H9 (cell line): Measurements from ENCODE around the gene STX8. TPM values are rescaled to one million over a fixed set of nuclear protein-coding genes. Genes with fewer than 3 reads are reported as not detected.

Experiments used
- DNase-seq: peaks from one replicate; pipeline ENCODE4 v3.0.0-alpha.2; 2017
- H2AFZ ChIP-seq: one replicate; pipeline ENCODE4 v1.6.1; 2013; ENCODE audit warnings: mild to moderate bottlenecking, low read length, control low read depth, moderate library complexity
- H2AK5ac ChIP-seq: 2 replicates; pipeline ENCODE4 v1.6.1; 2013; ENCODE audit warnings: low read length, control low read depth, mixed read lengths; ENCODE audit not compliant: insufficient read length
- H2BK120ac ChIP-seq: one replicate; pipeline ENCODE4 v1.6.1; 2013; ENCODE audit warnings: low read depth, mild to moderate bottlenecking, low read length, control low read depth, inconsistent platforms; ENCODE audit not compliant: poor library complexity, severe bottlenecking
- H2BK12ac ChIP-seq: 2 replicates; pipeline ENCODE4 v1.6.1; 2013; ENCODE audit warnings: low read length, control low read depth, mixed read lengths, low read depth; ENCODE audit not compliant: insufficient read length
- H2BK15ac ChIP-seq: 2 replicates; pipeline ENCODE4 v1.6.1; 2013; ENCODE audit warnings: low read depth, low read length, control low read depth
- H2BK20ac ChIP-seq: one replicate; pipeline ENCODE4 v1.6.1; 2013; ENCODE audit warnings: low read depth, mild to moderate bottlenecking, low read length, control low read depth, inconsistent platforms; ENCODE audit not compliant: poor library complexity, severe bottlenecking
- H2BK5ac ChIP-seq: 2 replicates; pipeline ENCODE4 v1.6.1; 2013; ENCODE audit warnings: low read length, control low read depth, mixed read lengths; ENCODE audit not compliant: insufficient read length
- H3K14ac ChIP-seq: 2 replicates; pipeline ENCODE4 v1.6.1; 2013; ENCODE audit warnings: low read length, control low read depth; ENCODE audit not compliant: insufficient read depth
- H3K18ac ChIP-seq: 2 replicates; pipeline ENCODE4 v1.6.1; 2013; ENCODE audit warnings: low read depth, mild to moderate bottlenecking, mixed read lengths, low read length, control low read depth; ENCODE audit not compliant: insufficient read length
- H3K23ac ChIP-seq: 2 replicates; pipeline ENCODE4 v1.6.1; 2013; ENCODE audit warnings: low read length, control low read depth, mixed read lengths, low read depth; ENCODE audit not compliant: insufficient read length
- H3K23me2 ChIP-seq: 2 replicates; pipeline ENCODE4 v1.6.1; 2013; ENCODE audit warnings: low read depth, mild to moderate bottlenecking, mixed read lengths, low read length, control low read depth; ENCODE audit not compliant: insufficient read length, poor library complexity, severe bottlenecking
- H3K27ac ChIP-seq: 2 replicates; pipeline ENCODE4 v1.5.1; 2013; ENCODE audit warnings: low read length, control low read depth, mixed read lengths, low read depth; ENCODE audit not compliant: insufficient read length
- H3K27me3 ChIP-seq: 2 replicates; pipeline ENCODE4 v1.6.1; 2013; ENCODE audit warnings: low read length, control low read depth, inconsistent platforms; ENCODE audit not compliant: insufficient read depth
- H3K4ac ChIP-seq: 2 replicates; pipeline ENCODE4 v1.6.1; 2013; ENCODE audit warnings: low read depth, mild to moderate bottlenecking, control low read depth, inconsistent platforms, low read length, moderate library complexity
- H3K4me1 ChIP-seq: 2 replicates; pipeline ENCODE4 v1.6.1; 2013; ENCODE audit warnings: low read length, control low read depth, inconsistent platforms; ENCODE audit not compliant: insufficient read depth
- H3K4me2 ChIP-seq: 2 replicates; pipeline ENCODE4 v1.6.1; 2013; ENCODE audit warnings: low read length, control low read depth, mixed read lengths; ENCODE audit not compliant: insufficient read length, insufficient read depth
- H3K56ac ChIP-seq: 2 replicates; pipeline ENCODE4 v1.6.1; 2013; ENCODE audit warnings: low read depth, mild to moderate bottlenecking, mixed read lengths, low read length, control low read depth; ENCODE audit not compliant: insufficient read length
- H3K79me1 ChIP-seq: 2 replicates; pipeline ENCODE4 v1.6.1; 2013; ENCODE audit warnings: low read depth, mild to moderate bottlenecking, moderate library complexity, low read length, control low read depth, inconsistent platforms; ENCODE audit not compliant: insufficient read depth, poor library complexity, severe bottlenecking
- H3K79me2 ChIP-seq: 2 replicates; pipeline ENCODE4 v1.6.1; 2013; ENCODE audit warnings: low read length, control low read depth, inconsistent platforms; ENCODE audit not compliant: insufficient read depth
- H3K9ac ChIP-seq: 2 replicates; pipeline ENCODE4 v1.6.1; 2013; ENCODE audit warnings: low read length, control low read depth, mixed read lengths; ENCODE audit not compliant: insufficient read length; ENCODE audit errors: extremely low read depth
- H3K9me3 ChIP-seq: one replicate; pipeline ENCODE4 v1.6.1; 2013; ENCODE audit warnings: low read depth, low read length, inconsistent platforms; ENCODE audit not compliant: control insufficient read depth
- H3T11ph ChIP-seq: one replicate; pipeline ENCODE4 v1.6.1; 2013; ENCODE audit warnings: mild to moderate bottlenecking, low read length, control low read depth, inconsistent platforms
- H4K20me1 ChIP-seq: one replicate; pipeline ENCODE4 v1.6.1; 2013; ENCODE audit not compliant: control insufficient read depth, insufficient read length, insufficient read depth
- H4K5ac ChIP-seq: 2 replicates; pipeline ENCODE4 v1.6.1; 2013; ENCODE audit warnings: low read depth, mild to moderate bottlenecking, mixed read lengths, low read length, control low read depth; ENCODE audit not compliant: insufficient read length
- H4K8ac ChIP-seq: replicated peaks from 2 replicates; pipeline ENCODE4 v1.6.1; 2013; ENCODE audit warnings: low read length, control low read depth, mixed read lengths, low read depth; ENCODE audit not compliant: insufficient read length
- H4K91ac ChIP-seq: 2 replicates; pipeline ENCODE4 v1.6.1; 2013; ENCODE audit warnings: low read depth, mild to moderate bottlenecking, moderate library complexity, mixed read lengths, low read length, control low read depth; ENCODE audit not compliant: insufficient read length
- H3K27ac Mint-ChIP-seq, 3 experiments: 2 replicates in 2 of 3; 3 replicates in 1 of 3; pipeline ENCODE4 v1.8.0; 2020 to 2021; ENCODE audit warnings: mixed read lengths in 3 of 3, mild to moderate bottlenecking in 1 of 3, moderate library complexity in 1 of 3
- H3K27me3 Mint-ChIP-seq: 2 replicates; pipeline ENCODE4 v1.8.0; 2021; ENCODE audit warnings: low read depth, mild to moderate bottlenecking, moderate library complexity, mixed read lengths
- H3K36me3 Mint-ChIP-seq, 3 experiments: 2 replicates in 2 of 3; 3 replicates in 1 of 3; pipeline ENCODE4 v1.8.0; 2020 to 2021; ENCODE audit warnings: low read depth in 3 of 3, mixed read lengths in 3 of 3; ENCODE audit not compliant: insufficient read depth in 1 of 3
- H3K4me1 Mint-ChIP-seq, 2 experiments: 2 replicates each; pipeline ENCODE4 v1.8.0; 2020; ENCODE audit warnings: mixed read lengths in 2 of 2
- H3K4me3 Mint-ChIP-seq, 2 experiments: 2 replicates in 1 of 2; 3 replicates in 1 of 2; pipeline ENCODE4 v1.8.0; 2020 to 2021; ENCODE audit warnings: mild to moderate bottlenecking in 2 of 2, mixed read lengths in 2 of 2, moderate library complexity in 1 of 2
- H3K9me3 Mint-ChIP-seq, 2 experiments: 2 replicates in 1 of 2; 3 replicates in 1 of 2; pipeline ENCODE4 v1.8.0; 2020; ENCODE audit warnings: mild to moderate bottlenecking in 2 of 2, mixed read lengths in 2 of 2, moderate library complexity in 1 of 2
- CTCF ChIP-seq: fragments of 200-600 bp; sonication (generic); conservative IDR thresholded peaks from 3 replicates; pipeline ENCODE4 v1.8.0; 2021; ENCODE audit warnings: antibody characterized with exemption, mild to moderate bottlenecking
- WGBS: extraction: QIAGEN DNeasy Blood & Tissue Kit; methylation state at CpG from one replicate; pipeline ENCODE4 v1.1.7; 2013; ENCODE audit warnings: missing lambda C conversion rate, low lambda C conversion rate, mixed read lengths; ENCODE audit not compliant: insufficient read length; ENCODE audit errors: extremely low coverage; 5-methylcytosine and 5-hydroxymethylcytosine counted together
- total RNA-seq: library from RNA; stranded (reverse); gene quantifications from 2 replicates; pipeline ENCODE4 v1.2.1, GENCODE V29; 2021

Gene STX8
- total RNA-seq, 1 experiment from 2014 or later = 55.1 TPM

- H2BK5ac ChIP-seq = no peak overlapping the region
- H3T11ph ChIP-seq = no peak overlapping the region
- no CpG with 5 or more reads among the region's 8 CpGs for WGBS
- Mint-ChIP-seq H3K4me1 (peaks cover 10 to 15% of the 10 kb centered on the region in 2 experiments), H3K27ac (peak overlapping the region in 1 of 3 experiments; percentile 84; a peak in 2 of 7 replicates), H3K4me3 (no peak overlapping the region), H3K9me3 (no peaks in the 10 kb centered on the region), H3K27me3 (no peaks in the 10 kb centered on the region; the same call in 1 of the 2 replicates), H3K36me3 (no peaks in the 10 kb centered on the region)
- H3K9me3 ChIP-seq = no peaks in the 10 kb centered on the region
- no peak overlapping the region for H4K91ac ChIP-seq
- H3K27me3 ChIP-seq = no peaks in the 10 kb centered on the region
- H2BK120ac ChIP-seq = no peak overlapping the region
- no peak overlapping the region for H4K8ac ChIP-seq
- no peak overlapping the region for H3K56ac ChIP-seq
- no peak overlapping the region for H3K27ac ChIP-seq
- H3K14ac ChIP-seq = no peak overlapping the region
- no peak overlapping the region for H2AK5ac ChIP-seq
- H3K23ac ChIP-seq = no peak overlapping the region
- H3K79me2 ChIP-seq = no peaks in the 10 kb centered on the region
- no peak overlapping the region for H2BK12ac ChIP-seq
- H3K79me1 ChIP-seq = no peaks in the 10 kb centered on the region
- H3K4me2 ChIP-seq = no peak overlapping the region
- no peak for TF ChIP-seq CTCF
- no peak overlapping the region for H2BK15ac ChIP-seq
- no peak overlapping the region for H3K4ac ChIP-seq
- no peaks in the 10 kb centered on the region for H4K20me1 ChIP-seq
- H2BK20ac ChIP-seq = no peak overlapping the region
- H2AFZ ChIP-seq = no peak overlapping the region
- H4K5ac ChIP-seq = no peak overlapping the region
- DNase-seq = no peak
- no peak overlapping the region for H3K18ac ChIP-seq
- H3K23me2 ChIP-seq = no peaks in the 10 kb centered on the region
- H3K4me1 ChIP-seq = no peaks in the 10 kb centered on the region
- no peak overlapping the region for H3K9ac ChIP-seq
Observed at GRCh38 chr17:9271989-9272388, 303.6 kb downstream of the STX8 start.
